Panc1 (cell line): Measurements from ENCODE around the gene C17orf67. TPM values are rescaled to one million over a fixed set of nuclear protein-coding genes. Genes with fewer than 3 reads are reported as not detected.

Source experiments
- ATAC-seq: fragments of 200-7000 bp; cut with Tn5 transposase; 2 replicates; pipeline ENCODE4 v1.9.1; 2020; ENCODE audit warnings: mild to moderate bottlenecking, moderate library complexity
- BruUV-seq: library from RNA; stranded (reverse); fragments of 400-500 nt; replicated peaks from 2 replicates; lab custom pipeline; 2021; lab: Mats Ljungman, UMichigan
- CTCF ChIA-PET: fragments of 300-600 bp; sonication (Branson Sonifier 250); formaldehyde crosslinking; loops from one replicate; lab custom pipeline; 2022; ENCODE audit warnings: antibody characterized with exemption; lab: Charles Lee
- POLR2A ChIA-PET: fragments of 300-600 bp; sonication (Branson Sonifier 250); formaldehyde crosslinking; loops from one replicate; lab custom pipeline; 2022; ENCODE audit warnings: antibody characterized with exemption; lab: Charles Lee
- DNase-seq: peaks from one replicate; pipeline ENCODE4 v3.0.0-alpha.2; 2010; ENCODE audit warnings: low read depth, low spot score
- H3K27ac ChIP-seq: 2 replicates; pipeline ENCODE4 v1.5.1; 2011; ENCODE audit warnings: mild to moderate bottlenecking, low read length, inconsistent platforms
- H3K27me3 ChIP-seq: fragments of 200-500 bp; sonication (Bioruptor generic); 2 replicates; pipeline ENCODE4 v1.6.0; 2014; ENCODE audit warnings: low read length, inconsistent platforms; ENCODE audit not compliant: control insufficient read depth, insufficient read depth
- H3K36me3 ChIP-seq: fragments of 200-500 bp; sonication (Bioruptor generic); 2 replicates; pipeline ENCODE4 v1.5.1; 2014; ENCODE audit warnings: inconsistent platforms, mild to moderate bottlenecking, low read length, moderate library complexity; ENCODE audit not compliant: control insufficient read depth, insufficient read depth
- H3K4me1 ChIP-seq: 2 replicates; pipeline ENCODE4 v1.5.1; 2011; ENCODE audit warnings: inconsistent platforms, mild to moderate bottlenecking, low read length, moderate library complexity; ENCODE audit not compliant: control insufficient read depth, insufficient read depth
- H3K4me3 ChIP-seq, 2 experiments: 2 replicates each; pipeline ENCODE4 v1.5.1; 2011 to 2012; ENCODE audit warnings: low read depth in 2 of 2, low read length in 2 of 2, mild to moderate bottlenecking in 2 of 2, inconsistent platforms in 1 of 2, moderate library complexity in 1 of 2
- H3K9me3 ChIP-seq: fragments of 200-500 bp; sonication (Bioruptor generic); 2 replicates; pipeline ENCODE4 v1.5.1; 2014; ENCODE audit warnings: low read depth, mild to moderate bottlenecking, inconsistent platforms, low read length, moderate library complexity; ENCODE audit not compliant: control insufficient read depth, insufficient read depth
- CTCF ChIP-seq: fragments of 450-650 bp; IDR thresholded peaks from 2 replicates; pipeline ENCODE4 v1.5.1; 2017; ENCODE audit warnings: mild to moderate bottlenecking
- POLR2AphosphoS5 ChIP-seq: IDR thresholded peaks from 2 replicates; pipeline ENCODE4 v1.6.1; 2012; ENCODE audit warnings: mild to moderate bottlenecking, low read depth, low read length, moderate library complexity
- REST ChIP-seq, 2 experiments: IDR thresholded peaks; 2 replicates each; pipeline ENCODE4 v1.6.1; 2011 to 2012; ENCODE audit warnings: low read depth in 2 of 2, control low read depth in 1 of 2, low read length in 1 of 2, mild to moderate bottlenecking in 1 of 2, moderate library complexity in 1 of 2; ENCODE audit not compliant: insufficient read depth in 1 of 2
- SIN3A ChIP-seq: IDR thresholded peaks from 2 replicates; pipeline ENCODE4 v1.6.1; 2012; ENCODE audit warnings: low read depth, mild to moderate bottlenecking, low read length, moderate library complexity, borderline replicate concordance; ENCODE audit not compliant: insufficient read depth
- TCF7L2 ChIP-seq: IDR thresholded peaks from 2 replicates; pipeline ENCODE4 v1.6.1; 2011; ENCODE audit warnings: mild to moderate bottlenecking, low read depth, low read length, inconsistent platforms
- in situ Hi-C: cut with HindIII; loops from 2 replicates; pipeline ENCODE4 v1.10.0; 2016; ENCODE audit warnings: low sequenced_read_pairs, low pct_unique_long_range_greater_than_20kb
- intact Hi-C: fragments of 100-400 bp; cut with micrococcal nuclease; formaldehyde crosslinking; loops from one replicate; pipeline ENCODE4 v1.10.0; 2022; ENCODE audit not compliant: unreplicated experiment
- total RNA-seq: library from RNA; stranded (reverse); gene quantifications from one replicate; pipeline ENCODE4 v1.2.1, GENCODE V29; 2021; ENCODE audit not compliant: unreplicated experiment

The C17orf67 gene
- total RNA-seq, 1 experiment from 2014 or later, result 3.4 TPM

GRCh38 chr17:56804454-56804853 lies 29.3 kb downstream of the C17orf67 start:
- no TSS peak for BruUV-seq
- ATAC-seq (no peak), DNase-seq (no peak)
- TF ChIP-seq CTCF, result no peak
- no peak for TF ChIP-seq SIN3A
- no peak for TF ChIP-seq REST (IDR thresholded peaks at IDR 0.05; ENCODE audit: insufficient read depth in 1 of 2, low read depth in 2 of 2, low read length in 1 of 2)
- H3K27me3 ChIP-seq, result no peaks in the 10 kb centered on the region
- H3K36me3 ChIP-seq, result no peaks in the 10 kb centered on the region
- CTCF ChIA-PET, result no interaction called here
- H3K9me3 ChIP-seq, result no peaks in the 10 kb centered on the region
- no peak overlapping the region for H3K27ac ChIP-seq
- no peaks in the 10 kb centered on the region for H3K4me1 ChIP-seq
- no peak overlapping the region for H3K4me3 ChIP-seq
- intact Hi-C loops, result no loop called here
- in situ Hi-C loops, result no loop called here
- POLR2A ChIA-PET, result no interaction called here

GRCh38 chr17:56803071-56803470 lies 30.6 kb downstream of the C17orf67 start:
- no peaks in the 10 kb centered on the region for H3K4me1 ChIP-seq
- ATAC-seq, result no peak
- H3K9me3 ChIP-seq, result no peaks in the 10 kb centered on the region
- ChIA-PET POLR2A (no interaction called here), CTCF (no interaction called here)
- no TSS peak for BruUV-seq
- in situ Hi-C loops (no loop called here), intact Hi-C loops (no loop called here)
- no peak for DNase-seq
- TF ChIP-seq SIN3A (no peak), TCF7L2 (no peak), CTCF (no peak), REST (IDR thresholded peaks at IDR 0.05; ENCODE audit: insufficient read depth in 1 of 2, low read depth in 2 of 2, low read length in 1 of 2) (no peak), POLR2AphosphoS5 (no peak)
- H3K4me3 ChIP-seq, result no peak overlapping the region
- no peak overlapping the region for H3K27ac ChIP-seq
- no peaks in the 10 kb centered on the region for H3K27me3 ChIP-seq
- no peaks in the 10 kb centered on the region for H3K36me3 ChIP-seq
